MM.1S (cell line): ENCODE data around the gene CNNM4.

Experiments used
- DNase-seq: peaks from one replicate; pipeline ENCODE4 v3.0.0-alpha.2; 2015
- H2AFZ ChIP-seq: fragments of 300-600 bp; sonication (generic); 2 replicates; pipeline ENCODE4 v1.6.0; 2016; ENCODE audit warnings: antibody characterized with exemption, low read length
- H3F3A ChIP-seq: fragments of 300-600 bp; sonication (generic); 2 replicates; pipeline ENCODE4 v1.6.1; 2016; ENCODE audit warnings: mild to moderate bottlenecking, antibody characterized with exemption, low read length, moderate library complexity, mixed read lengths; ENCODE audit not compliant: insufficient read depth
- H3K27ac ChIP-seq: fragments of 300-600 bp; sonication (generic); 2 replicates; pipeline ENCODE4 v1.5.1; 2016; ENCODE audit warnings: mild to moderate bottlenecking, low read length
- H3K27me3 ChIP-seq: fragments of 300-600 bp; sonication (generic); replicated peaks from 2 replicates; pipeline ENCODE4 v1.6.0; 2016; ENCODE audit warnings: low read length; ENCODE audit not compliant: insufficient read depth
- H3K36me3 ChIP-seq: fragments of 300-600 bp; sonication (generic); replicated peaks from 2 replicates; pipeline ENCODE4 v1.6.1; 2016; ENCODE audit warnings: mild to moderate bottlenecking, low read length, mixed read lengths; ENCODE audit not compliant: insufficient read depth
- H3K4me1 ChIP-seq: fragments of 300-600 bp; sonication (generic); 2 replicates; pipeline ENCODE4 v1.6.1; 2016; ENCODE audit warnings: low read length, mixed read lengths
- H3K4me2 ChIP-seq: fragments of 300-600 bp; sonication (generic); 2 replicates; pipeline ENCODE4 v1.6.0; 2016; ENCODE audit warnings: low read depth, low read length
- H3K4me3 ChIP-seq: fragments of 300-600 bp; sonication (generic); 2 replicates; pipeline ENCODE4 v1.5.1; 2016; ENCODE audit warnings: low read length, mixed read lengths
- H3K79me2 ChIP-seq: fragments of 300-600 bp; sonication (generic); 2 replicates; pipeline ENCODE4 v1.6.1; 2016; ENCODE audit warnings: mixed run types, low read length, mixed read lengths
- H3K9ac ChIP-seq: fragments of 300-600 bp; sonication (generic); 2 replicates; pipeline ENCODE4 v1.6.1; 2016; ENCODE audit warnings: low read length, mixed read lengths
- H3K9me2 ChIP-seq: fragments of 300-600 bp; sonication (generic); replicated peaks from 2 replicates; pipeline ENCODE4 v1.6.1; 2016; ENCODE audit warnings: mild to moderate bottlenecking, low read length, mixed read lengths; ENCODE audit not compliant: insufficient read depth
- H3K9me3 ChIP-seq: fragments of 300-600 bp; sonication (generic); replicated peaks from 2 replicates; pipeline ENCODE4 v1.6.1; 2016; ENCODE audit warnings: mild to moderate bottlenecking, low read length, mixed read lengths; ENCODE audit not compliant: insufficient read depth
- H4K20me1 ChIP-seq: fragments of 300-600 bp; sonication (generic); 2 replicates; pipeline ENCODE4 v1.6.1; 2016; ENCODE audit warnings: mild to moderate bottlenecking, low read length, moderate library complexity, mixed read lengths; ENCODE audit not compliant: insufficient read depth
- CTCF ChIP-seq: fragments of 300-600 bp; sonication (generic); IDR thresholded peaks from 2 replicates; pipeline ENCODE4 v1.5.1; 2016; ENCODE audit warnings: antibody characterized with exemption, low read length, mixed read lengths
- EZH2 ChIP-seq: fragments of 300-600 bp; sonication (generic); optimal IDR thresholded peaks from 2 replicates; pipeline ENCODE3; 2017; ENCODE audit warnings: low read depth, mild to moderate bottlenecking, antibody characterized with exemption, low read length, mixed read lengths
- EZH2phosphoT487 ChIP-seq: fragments of 300-600 bp; sonication (generic); IDR thresholded peaks from 2 replicates; pipeline ENCODE4 v1.6.1; 2018; ENCODE audit warnings: antibody characterized with exemption, low read length

The CNNM4 gene

GRCh38 chr2:96826546-96827278 lies 66.0 kb downstream of the CNNM4 start:
- 0 out of 2 replicates have a peak, but pooled peaks cover 7% of the 10 kb centered on the region for H4K20me1 ChIP-seq

GRCh38 chr2:96828436-96828835 lies 67.7 kb downstream of the CNNM4 start:
- no peaks in the 10 kb centered on the region for H3K4me1 ChIP-seq
- H4K20me1 ChIP-seq = 0 out of 2 replicates have a peak, but pooled peaks cover 4% of the 10 kb centered on the region
- H3F3A ChIP-seq = peaks cover 21% of the 10 kb centered on the region
- H3K9ac ChIP-seq = no peak overlapping the region
- peaks cover 29% of the 10 kb centered on the region for H3K79me2 ChIP-seq
- peaks cover 7% of the 10 kb centered on the region for H3K36me3 ChIP-seq
- DNase-seq = no peak
- H3K9me3 ChIP-seq = no peaks in the 10 kb centered on the region
- TF ChIP-seq EZH2 = no peak
- no peak overlapping the region for H2AFZ ChIP-seq
- H3K27me3 ChIP-seq = no peaks in the 10 kb centered on the region
- H3K9me2 ChIP-seq = no peaks in the 10 kb centered on the region
- H3K27ac ChIP-seq = no peak overlapping the region
- no peak overlapping the region for H3K4me2 ChIP-seq
- H3K4me3 ChIP-seq = no peak overlapping the region

More at GRCh38 chr2:96826546-96827278, 66.0 kb downstream of the CNNM4 start:
- no peak overlapping the region for H2AFZ ChIP-seq
- no peaks in the 10 kb centered on the region for H3K27me3 ChIP-seq
- H3K79me2 ChIP-seq = peaks cover 45% of the 10 kb centered on the region
- H3F3A ChIP-seq = peaks cover 20% of the 10 kb centered on the region
- no peak overlapping the region for H3K4me2 ChIP-seq
- peaks cover 11% of the 10 kb centered on the region for H3K36me3 ChIP-seq
- no peak for TF ChIP-seq CTCF
- TF ChIP-seq EZH2phosphoT487 = no peak
- no peak for TF ChIP-seq EZH2
- DNase-seq = no peak
- no peaks in the 10 kb centered on the region for H3K9me2 ChIP-seq
- no peak overlapping the region for H3K9ac ChIP-seq
- no peaks in the 10 kb centered on the region for H3K9me3 ChIP-seq
- H3K4me3 ChIP-seq = no peak overlapping the region
- no peaks in the 10 kb centered on the region for H3K4me1 ChIP-seq
- no peak overlapping the region for H3K27ac ChIP-seq

GRCh38 chr2:96828874-96829273 lies 68.2 kb downstream of the CNNM4 start:
- Histone ChIP-seq H3K79me2 (peaks cover 25% of the 10 kb centered on the region), H3K27me3 (no peaks in the 10 kb centered on the region), H3K36me3 (peaks cover 7% of the 10 kb centered on the region), H3F3A (peaks cover 23% of the 10 kb centered on the region), H3K4me2 (no peak overlapping the region), H3K4me3 (no peak overlapping the region), H3K9ac (no peak overlapping the region), H4K20me1 (no peaks in the 10 kb centered on the region), H2AFZ (no peak overlapping the region), H3K4me1 (no peaks in the 10 kb centered on the region), H3K9me3 (no peaks in the 10 kb centered on the region), H3K9me2 (no peaks in the 10 kb centered on the region), H3K27ac (no peak overlapping the region)
- DNase-seq = no peak
- TF ChIP-seq CTCF (no peak), EZH2 (no peak), EZH2phosphoT487 (no peak)

- H3K9me2 ChIP-seq = no peaks in the 10 kb centered on the region
- H3K9me3 ChIP-seq = no peaks in the 10 kb centered on the region
- no peak overlapping the region for H3K27ac ChIP-seq
- no peaks in the 10 kb centered on the region for H4K20me1 ChIP-seq
- no peak overlapping the region for H3K9ac ChIP-seq
- TF ChIP-seq EZH2phosphoT487 (no peak), CTCF (no peak), EZH2 (no peak)
- H3K4me1 ChIP-seq = no peaks in the 10 kb centered on the region
- no peak overlapping the region for H3K4me2 ChIP-seq
- no peaks in the 10 kb centered on the region for H3K27me3 ChIP-seq
- no peak overlapping the region for H2AFZ ChIP-seq
- H3F3A ChIP-seq = peaks cover 23% of the 10 kb centered on the region
- peaks cover 13% of the 10 kb centered on the region for H3K79me2 ChIP-seq
- DNase-seq = no peak
- H3K4me3 ChIP-seq = no peak overlapping the region
- peaks cover 7% of the 10 kb centered on the region for H3K36me3 ChIP-seq
Observed at GRCh38 chr2:96830044-96830562, 69.4 kb downstream of the CNNM4 start.
